HG03175 (cell line): ENCODE results near the gene GRID1.
"Not testable (repeated sequence)": the region's sequence is repeated elsewhere in the genome, so short reads cannot be mapped to it uniquely, and the experiment has no call there.

ENCODE experiments used
- ATAC-seq: cut with Tn5 transposase; IDR thresholded peaks from one replicate; pipeline ENCODE4 v1.9.1; 2021; ENCODE audit warnings: mild to moderate bottlenecking, moderate library complexity; ENCODE audit not compliant: unreplicated experiment

The GRID1 gene

DNA sequence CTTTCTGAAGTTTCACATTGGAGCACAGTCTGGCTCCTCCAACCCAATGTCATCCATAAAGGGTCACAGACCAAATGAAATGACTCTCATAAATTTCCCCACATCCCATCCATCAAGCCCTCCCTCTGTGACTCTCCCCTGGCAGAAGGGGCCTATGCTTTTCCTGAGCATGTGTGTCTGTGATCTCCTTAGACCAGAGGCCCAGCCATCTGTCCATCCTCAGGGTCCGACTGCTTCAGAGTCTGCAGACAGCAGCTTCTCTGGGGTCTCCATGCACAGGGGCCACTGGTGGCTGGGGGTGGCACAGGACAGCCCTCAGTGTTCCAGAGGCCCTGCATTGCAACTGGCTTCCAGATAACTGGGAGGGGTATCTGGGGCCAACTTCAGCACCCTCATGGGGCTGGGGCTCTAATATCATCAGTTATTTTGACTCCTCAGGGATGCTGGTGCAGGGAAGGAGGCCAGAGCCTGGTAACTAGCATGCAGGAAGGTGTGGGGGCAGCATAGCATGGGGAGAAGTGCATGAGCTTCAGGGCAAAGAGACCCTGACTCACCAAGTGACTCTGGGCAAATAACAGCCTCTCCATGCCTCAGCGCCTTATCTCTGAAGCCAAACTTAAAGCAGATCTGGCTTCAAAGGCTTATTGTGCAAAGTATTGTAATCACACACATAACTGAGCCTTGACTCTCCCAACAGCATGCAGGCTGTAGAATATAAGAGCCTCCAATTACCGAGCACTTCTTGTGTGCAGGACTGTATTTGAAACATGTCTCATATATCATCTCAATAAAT is 266.9 kb downstream of the GRID1 start:
- no peak for ATAC-seq

DNA sequence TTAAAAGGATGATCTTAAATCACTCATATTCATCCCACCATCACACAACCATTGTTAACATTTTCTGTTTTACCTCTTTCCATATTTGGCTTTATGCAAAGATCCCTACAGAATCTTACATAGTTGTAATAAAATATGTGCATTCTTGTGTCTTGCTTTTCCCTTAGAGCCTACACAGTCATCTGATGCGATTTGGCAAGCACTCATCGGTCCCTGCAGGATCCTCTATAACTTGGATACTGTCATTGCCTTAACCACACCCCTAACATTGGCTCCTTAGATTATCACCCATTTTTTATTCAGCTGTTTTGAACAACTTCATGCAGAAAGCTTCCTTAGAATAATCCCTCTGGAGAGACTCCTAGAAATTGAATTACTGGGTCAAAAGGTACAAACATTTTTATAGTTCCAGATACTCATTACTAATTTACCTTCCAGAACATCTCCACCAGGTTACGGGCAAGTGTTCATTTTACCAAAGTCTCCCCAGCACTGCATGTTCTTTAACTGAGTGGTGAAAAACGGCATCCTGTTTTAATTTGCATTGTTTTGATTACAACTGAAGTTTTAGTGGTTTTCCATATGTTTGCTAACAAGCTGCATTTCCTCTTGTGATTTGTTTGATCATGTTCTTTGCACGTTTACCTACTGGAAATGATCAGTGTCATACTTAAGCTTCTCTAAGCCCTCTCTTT is 268.3 kb downstream of the GRID1 start:
- ATAC-seq = no peak

DNA sequence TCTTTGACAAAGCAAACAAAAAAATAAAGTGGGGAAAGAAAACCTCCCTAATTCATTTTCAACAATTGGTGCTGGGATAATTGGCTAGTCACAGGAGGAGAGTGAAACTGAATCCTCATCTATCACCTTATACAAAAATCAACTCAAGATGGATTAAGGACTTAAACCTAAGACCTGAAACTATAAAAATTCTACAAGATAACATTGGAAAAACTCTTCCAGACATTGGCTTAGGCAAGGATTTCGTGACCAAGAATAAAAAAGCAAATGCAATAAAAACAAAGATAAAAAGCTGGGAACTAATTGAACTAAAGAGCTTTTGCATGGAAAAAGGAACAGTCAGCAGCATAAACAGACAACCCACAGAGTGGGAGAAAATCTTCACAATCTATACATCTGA is 271.5 kb downstream of the GRID1 start:
- ATAC-seq = not testable (repeated sequence)

DNA sequence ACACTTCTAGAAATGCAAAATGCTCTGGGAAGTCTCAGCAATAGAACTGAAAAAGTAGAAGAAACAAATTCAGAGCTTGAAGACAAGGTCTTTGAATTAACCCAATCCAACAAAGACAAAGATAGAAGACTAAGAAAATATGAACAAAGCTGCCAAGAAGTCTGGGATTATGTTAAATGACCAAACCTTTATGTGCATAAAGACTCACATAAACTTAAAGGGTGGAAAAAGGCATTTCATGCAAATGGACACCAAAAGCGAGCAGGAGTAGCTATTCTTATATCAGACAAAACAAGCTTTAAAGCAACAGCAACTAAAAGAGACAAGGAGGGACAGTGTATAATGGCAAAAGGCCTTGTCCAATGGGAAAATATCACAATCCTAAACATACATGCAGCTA is 274.3 kb downstream of the GRID1 start:
- ATAC-seq = not testable (repeated sequence)

DNA sequence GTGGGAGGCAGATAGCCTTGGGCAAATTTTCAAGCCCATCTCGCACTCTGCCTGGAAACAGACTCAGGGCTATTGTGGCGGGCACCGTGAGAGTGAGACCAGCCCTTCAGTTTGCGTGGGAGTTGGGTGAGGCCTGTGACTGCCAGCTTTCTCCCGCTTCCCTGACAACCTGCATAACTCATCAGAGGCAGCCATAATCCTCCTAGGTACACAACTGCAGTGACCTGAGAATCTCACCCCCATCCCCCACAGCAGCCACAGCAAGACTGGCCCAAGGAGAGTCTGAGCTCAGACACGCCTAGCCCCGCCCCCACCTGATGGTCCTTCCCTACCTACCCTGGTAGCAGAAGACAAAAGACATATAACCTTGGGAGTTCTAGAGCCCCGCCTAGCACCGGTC is 275.4 kb downstream of the GRID1 start:
- ATAC-seq = no peak

DNA sequence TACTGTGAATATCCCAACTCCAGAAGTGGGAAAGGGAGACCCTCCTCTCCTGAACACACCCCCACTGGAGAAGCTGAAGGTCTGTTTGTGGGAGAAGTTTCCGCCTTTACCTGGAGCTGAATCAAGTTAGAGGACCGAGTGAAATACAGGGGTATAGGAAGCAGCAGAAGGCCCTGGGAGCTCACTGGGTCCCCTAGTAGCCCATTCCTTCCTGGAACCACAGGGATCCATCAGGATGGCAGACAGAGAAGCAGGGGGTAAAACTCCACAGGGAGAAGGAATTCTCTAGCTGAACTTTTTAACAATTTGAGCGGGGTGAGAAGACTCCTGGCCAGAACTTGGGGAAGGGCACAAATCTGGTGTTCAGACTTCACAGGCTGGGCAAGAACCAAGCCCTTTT is 275.8 kb downstream of the GRID1 start:
- no peak for ATAC-seq

DNA sequence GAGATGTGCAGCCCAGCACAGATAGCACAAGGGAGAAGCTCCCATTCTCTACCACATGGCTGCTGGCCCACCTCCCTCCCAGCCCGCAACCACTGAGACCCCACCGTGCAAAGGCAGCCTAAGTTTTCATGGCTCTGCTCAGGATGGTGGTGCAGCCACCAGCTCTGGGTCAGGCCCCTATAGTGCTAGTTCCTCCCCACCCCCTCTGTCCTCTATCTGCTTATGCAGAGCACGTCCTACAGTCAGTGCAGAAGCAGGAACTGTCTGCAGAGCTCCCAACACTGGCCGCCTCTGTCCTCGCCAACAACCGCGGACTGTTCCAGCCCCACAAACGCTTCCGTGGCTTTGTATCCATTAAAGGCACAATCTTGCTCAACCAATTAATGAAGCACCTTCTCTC is 278.9 kb downstream of the GRID1 start:
- no peak for ATAC-seq

DNA sequence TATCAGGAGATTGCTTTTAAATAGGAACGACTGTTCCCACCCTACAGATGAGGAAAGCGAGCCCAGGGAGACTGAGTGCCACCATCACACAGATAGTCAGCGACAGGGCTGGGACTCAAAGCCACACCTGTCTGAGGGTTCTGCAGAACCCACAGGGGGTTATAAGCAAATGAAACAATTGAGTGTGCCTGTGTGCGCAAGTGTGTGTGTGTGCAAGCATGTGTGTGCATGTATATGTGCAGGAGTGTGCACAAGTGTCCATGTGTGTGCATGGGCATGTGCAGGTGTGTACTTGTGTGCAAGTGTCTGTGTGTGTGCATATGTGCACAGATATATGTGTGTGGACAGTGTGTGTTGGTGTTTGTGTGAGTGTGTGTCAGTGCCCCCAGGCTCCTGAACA is 280.2 kb downstream of the GRID1 start:
- no peak for ATAC-seq

DNA sequence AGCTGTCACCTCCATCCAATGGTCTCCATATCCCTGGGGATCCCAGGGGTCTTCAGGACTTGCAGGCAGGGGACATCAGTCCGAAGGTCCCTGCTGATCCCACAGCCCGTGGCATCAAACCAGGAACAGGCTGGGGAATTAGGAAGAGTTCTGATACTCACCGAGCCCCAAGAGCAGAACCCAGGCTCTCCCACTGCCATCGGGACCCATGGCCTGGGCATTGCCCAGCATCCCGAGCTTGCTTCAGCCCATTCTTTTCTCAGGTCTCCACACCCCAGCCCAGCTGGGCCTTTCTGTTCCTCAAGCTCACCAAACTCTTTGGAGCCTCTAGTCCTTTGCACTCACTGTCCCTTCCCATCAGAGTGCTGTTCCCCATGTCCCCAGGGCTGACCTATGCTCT is 280.9 kb downstream of the GRID1 start:
- ATAC-seq = no peak

DNA sequence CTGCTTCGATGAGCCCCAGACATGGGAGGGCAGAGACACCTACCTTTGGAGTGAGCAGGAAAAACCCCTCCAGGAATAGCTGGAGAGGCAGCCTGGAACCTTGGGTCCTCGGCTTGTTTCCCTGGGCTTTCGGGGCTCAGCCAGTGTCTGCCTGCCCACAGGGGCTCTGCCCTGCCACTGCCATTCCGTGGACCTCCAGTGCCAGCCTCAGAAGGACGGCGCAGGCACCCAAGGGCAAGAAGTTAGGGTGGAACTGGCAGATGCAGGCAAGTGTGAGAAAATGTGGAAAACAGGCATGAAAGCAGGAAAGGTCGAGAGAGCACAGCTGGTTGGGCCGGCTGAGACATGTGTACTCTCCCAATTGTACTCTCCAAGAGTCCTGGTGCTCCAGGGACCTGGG is 281.5 kb downstream of the GRID1 start:
- ATAC-seq = no peak

DNA sequence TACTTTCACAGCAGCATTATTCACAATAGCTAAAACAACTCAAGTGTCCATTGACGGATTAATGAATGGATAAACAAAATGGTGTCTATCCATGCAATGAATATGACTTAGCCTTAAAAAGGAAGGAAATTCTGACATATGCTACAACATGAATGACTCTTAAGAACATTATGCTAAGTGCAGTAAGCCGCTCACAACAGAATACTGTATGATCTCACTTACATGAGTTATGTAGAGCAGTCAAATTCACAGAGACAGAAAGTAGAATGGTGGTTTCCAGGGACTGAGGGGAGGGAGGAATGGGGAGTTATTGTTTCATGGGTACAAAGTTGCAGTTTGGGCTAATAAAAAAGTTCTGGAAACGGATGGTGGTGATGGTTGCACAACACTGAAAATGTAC is 282.0 kb downstream of the GRID1 start:
- no peak for ATAC-seq

DNA sequence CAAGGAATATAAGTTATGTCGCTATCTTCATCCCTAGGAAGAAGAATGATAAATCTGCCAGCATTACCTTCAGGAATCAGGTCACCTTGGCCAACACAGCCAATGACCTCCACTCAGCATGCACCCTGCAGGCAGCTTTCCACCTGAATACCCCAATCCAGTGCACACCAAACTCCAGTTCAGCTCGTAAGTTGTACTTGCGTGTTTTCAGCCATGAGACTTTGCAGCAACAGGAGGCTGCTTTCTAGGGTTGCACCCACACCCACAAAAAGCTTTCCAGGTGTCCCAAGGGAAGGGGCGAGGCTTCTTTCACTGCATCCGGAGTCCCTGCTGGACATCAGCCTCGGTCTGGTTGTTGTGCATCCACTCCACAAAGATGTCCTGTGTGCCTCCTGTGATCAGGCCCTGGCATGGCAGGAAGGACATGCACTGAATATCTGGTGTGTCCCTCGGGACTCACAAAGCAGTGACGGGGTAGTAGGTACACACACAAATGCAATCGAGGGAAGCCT is 282.9 kb downstream of the GRID1 start:
- no peak for ATAC-seq

DNA sequence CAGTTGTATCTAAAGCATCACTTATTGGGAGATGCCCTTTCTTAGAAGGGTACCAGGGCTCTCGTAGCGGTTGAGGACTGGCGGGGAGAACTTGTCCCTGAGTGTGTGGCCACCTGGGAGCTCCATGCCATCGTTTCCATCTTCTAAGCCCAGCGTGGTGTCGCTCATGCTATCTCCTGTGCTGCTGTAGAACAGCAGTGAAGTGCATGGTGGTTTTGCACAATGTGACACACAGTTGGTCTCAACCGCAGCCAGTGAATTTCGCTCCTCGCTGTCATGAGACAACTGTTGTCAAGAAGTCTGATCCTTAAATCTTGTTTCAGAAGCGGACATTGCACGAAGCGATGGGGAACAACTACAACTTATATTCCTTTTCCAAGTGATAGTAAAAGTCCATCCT is 283.4 kb downstream of the GRID1 start:
- ATAC-seq = no peak

DNA sequence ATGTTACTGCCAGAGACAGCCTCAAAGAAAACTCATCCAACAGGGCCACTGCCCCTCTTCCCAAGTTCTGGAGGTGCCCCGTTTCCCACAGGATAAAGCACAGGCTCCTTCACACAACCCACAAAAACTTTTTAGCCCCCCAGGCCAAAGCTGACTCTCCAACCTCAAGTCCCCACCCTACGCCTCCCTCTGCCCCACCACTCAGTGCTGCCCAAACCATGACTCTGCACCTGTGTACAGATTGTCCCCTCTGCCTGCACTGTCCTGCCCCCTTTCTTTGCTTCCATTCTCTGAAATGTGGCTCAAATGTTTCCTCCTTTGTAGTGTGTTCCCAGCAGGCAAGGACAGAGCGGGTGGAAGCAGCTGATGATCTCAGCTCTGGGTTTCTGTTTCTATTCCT is 284.0 kb downstream of the GRID1 start:
- no peak for ATAC-seq

DNA sequence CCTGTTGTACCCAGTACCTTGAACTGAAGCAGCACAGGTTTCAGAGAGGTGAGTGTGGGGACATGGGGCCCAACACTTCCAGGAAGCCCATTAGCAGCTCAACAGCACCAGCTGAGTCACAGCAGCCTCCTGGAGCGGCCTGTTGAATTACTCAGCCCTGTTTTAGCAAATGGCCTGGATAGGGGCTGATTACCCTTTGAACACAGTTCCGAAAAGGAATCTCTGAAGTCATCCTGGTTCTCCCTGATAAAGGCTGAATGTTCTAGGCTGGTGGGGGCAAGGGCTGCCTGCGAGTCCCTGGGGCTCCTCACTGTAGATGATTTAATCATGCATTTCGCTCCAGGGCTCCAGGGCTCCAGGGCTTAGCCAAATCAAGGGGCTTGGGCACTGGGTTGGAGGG is 287.5 kb downstream of the GRID1 start:
- ATAC-seq = no peak

DNA sequence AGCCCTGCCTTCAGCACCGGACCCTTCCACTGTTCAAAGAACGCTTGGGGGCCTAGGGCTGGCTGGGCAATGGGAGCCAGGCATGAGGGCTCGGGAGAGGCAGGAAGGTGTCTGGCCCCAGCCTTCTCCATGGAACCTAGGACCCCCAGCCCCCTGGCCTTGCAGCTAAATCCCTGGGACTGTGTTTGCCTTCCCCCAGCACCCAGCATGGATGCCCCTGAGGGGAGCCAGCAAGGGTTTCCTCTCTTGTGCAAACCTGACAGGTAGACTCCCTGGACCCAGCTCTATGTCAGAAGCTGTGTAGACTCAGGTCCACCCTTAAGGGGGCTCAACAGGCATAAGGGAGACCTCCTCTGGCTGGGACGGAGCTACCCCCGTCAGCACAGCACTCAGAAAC is 288.0 kb downstream of the GRID1 start:
- no peak for ATAC-seq

DNA sequence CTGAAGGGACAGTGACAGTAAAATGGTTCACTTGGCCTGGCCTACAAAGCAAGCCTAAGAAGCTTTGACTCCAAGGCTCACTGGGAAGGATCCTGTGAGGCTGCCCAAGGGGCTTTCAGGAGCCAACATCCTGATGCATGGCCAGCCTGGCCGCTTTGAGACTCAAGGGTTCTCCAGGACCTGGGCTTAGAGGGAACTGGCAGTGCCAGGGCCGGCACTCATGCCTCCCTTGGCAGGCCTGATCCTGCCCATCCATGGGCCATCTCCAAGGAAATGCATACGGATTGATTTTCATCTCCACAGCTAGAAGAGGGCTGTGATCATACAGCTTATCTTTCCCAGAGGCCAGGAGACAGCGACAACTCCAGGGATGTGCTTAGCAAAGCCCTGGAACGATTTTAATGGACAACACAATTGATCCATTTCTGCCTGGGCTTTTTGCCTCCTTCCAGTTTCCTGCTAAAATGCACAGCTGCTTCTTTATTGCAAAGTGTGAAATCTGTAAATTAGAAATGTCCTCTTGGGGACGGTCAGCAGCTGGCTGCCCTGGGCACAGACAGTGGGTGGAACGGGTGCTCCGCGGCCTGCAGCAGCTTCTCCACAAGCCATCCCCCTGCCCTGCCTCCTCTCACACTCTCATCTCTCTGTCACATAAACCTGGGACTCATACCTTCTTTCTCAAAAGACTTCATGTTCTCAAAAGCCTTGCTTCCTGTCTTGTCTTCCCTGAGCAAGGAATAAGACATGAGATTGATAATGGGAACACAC is 288.5 kb downstream of the GRID1 start:
- no peak for ATAC-seq

DNA sequence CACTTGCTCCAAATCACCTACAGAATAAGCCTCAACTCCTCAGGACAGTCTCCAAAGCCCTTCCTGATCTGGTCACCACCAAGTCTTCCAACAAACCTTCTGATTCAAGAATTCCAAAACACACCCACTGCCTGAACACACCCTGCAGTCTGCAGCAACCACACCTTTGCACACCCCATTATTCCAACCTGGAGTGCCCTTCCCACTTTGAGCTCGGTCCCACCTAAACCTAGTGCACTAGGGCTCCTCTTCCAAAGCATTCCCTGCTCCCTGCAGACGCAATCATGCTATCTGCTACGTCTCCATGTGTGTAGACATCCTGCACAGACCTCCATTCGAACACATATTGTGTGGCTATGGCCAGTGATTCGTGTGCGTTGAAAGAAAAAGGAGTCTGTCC is 289.3 kb downstream of the GRID1 start:
- ATAC-seq = no peak

DNA sequence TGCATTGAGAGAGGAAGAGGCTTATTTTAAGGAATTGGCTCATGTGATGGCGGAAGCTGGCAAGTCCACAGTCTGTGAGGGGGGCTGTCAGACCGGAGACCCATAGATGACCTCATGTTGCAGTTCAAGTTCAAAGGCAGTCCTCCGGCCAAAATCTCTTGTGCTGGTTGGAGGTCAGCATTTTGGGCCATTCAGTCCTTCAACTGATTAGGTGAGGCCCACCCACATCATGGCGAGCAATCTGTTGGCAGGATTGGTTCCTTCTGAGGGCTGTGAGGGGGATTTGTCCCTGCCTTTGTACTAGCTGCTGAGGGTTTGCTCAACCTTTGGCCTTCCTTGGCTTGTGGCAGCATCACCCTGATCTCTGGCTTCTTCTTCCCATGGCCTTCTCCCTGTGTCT is 290.1 kb downstream of the GRID1 start:
- not testable (repeated sequence) for ATAC-seq

DNA sequence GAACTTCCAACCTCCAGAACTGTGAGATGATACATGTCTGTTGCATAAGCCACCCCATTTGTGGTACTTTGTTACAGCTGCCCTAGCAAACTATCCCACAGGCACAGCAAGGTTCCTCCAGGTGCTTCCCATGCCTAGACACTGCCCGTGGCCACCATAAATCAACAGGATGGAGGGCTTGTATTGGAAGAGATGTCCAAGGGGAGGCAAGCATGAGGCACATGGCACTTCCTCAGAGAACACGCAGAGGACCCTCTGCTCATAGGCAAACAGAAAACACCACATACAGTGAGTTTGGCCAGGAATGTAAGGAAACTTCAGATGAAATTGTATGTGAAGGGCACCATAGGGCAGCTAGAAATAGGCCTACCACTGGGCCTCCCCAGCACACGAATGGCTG is 291.1 kb downstream of the GRID1 start:
- no peak for ATAC-seq

DNA sequence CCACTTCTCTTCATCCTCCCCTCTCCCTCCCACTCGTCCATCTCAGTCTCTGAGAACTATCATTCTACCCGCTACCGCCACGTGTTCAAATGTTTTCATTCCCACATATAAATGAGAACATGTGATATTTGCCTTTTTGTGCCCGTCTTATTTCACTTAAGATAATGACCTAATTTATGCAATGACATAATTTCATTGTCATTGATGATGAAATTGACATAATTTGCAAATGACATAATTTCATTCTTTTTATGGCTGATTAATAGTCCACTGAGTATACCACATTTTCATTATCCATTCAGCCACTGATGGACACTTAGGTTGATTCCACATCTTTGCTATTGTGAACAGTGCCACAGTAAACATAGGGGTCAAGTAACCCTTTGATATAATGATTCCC is 292.3 kb downstream of the GRID1 start:
- ATAC-seq = no peak
